ENCODE data around the gene ADORA1. TPM values are rescaled to one million over a fixed set of nuclear protein-coding genes. Genes with fewer than 3 reads are reported as not detected.

ADORA1 gene
- total RNA-seq, 1 donor from 2014 or later, result 7.0 TPM

DNA sequence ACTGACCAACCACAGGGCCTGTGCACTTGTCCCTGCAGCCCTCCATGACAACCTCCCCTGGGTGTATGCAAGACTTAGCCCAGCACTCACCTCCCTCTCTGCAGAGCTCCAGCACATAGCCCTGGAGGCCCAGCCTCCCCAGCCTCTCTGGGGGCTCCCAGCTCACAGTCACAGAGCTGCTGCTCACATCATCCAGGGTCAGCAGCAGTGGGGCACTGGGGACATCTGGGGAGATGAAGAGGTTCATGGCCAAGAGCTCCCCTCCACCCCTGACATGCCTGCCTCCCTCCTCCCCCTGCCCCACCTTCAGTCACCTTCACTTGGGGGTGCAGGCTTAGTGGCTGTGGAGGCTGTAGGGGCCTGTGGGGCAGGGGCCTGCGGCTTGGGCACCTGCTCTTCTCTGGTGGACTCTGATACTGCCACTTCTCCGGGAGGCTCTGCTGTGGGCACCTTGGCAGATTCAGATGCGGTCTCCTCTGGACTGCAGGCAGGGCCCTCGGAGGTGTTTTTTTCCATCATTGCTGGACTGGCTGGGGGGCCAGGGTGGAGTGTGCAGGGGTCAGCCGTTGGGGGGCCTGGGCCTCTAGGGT lies 47.8 kb downstream of the ADORA1 start, which contains the start of gene MYBPH:
TSS of gene MYBPH (minus strand) at position 590 of the 590 bp plus-strand sequence. CDS start at position 519, 71 bp downstream.
- H3K36me3 ChIP-seq (ENCODE audit: control insufficient read depth, insufficient read depth, low read length), result no peaks in the 10 kb centered on the region
- H3K4me3 ChIP-seq (ENCODE audit: low read depth, low read length), result no peak within 1 kb of the TSS
- no peak for DNase-seq (ENCODE audit: low read depth)
- no peaks in the 10 kb centered on the region for H3K27me3 ChIP-seq (ENCODE audit: control insufficient read depth, insufficient read depth, low read length)
- TF ChIP-seq, protein P1, sequence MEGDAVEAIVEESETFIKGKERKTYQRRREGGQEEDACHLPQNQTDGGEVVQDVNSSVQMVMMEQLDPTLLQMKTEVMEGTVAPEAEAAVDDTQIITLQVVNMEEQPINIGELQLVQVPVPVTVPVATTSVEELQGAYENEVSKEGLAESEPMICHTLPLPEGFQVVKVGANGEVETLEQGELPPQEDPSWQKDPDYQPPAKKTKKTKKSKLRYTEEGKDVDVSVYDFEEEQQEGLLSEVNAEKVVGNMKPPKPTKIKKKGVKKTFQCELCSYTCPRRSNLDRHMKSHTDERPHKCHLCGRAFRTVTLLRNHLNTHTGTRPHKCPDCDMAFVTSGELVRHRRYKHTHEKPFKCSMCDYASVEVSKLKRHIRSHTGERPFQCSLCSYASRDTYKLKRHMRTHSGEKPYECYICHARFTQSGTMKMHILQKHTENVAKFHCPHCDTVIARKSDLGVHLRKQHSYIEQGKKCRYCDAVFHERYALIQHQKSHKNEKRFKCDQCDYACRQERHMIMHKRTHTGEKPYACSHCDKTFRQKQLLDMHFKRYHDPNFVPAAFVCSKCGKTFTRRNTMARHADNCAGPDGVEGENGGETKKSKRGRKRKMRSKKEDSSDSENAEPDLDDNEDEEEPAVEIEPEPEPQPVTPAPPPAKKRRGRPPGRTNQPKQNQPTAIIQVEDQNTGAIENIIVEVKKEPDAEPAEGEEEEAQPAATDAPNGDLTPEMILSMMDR (IDR thresholded peaks at IDR 0.05; ENCODE audit: insufficient read depth, low read length, poor library complexity, severe bottlenecking), result no peak

DNA sequence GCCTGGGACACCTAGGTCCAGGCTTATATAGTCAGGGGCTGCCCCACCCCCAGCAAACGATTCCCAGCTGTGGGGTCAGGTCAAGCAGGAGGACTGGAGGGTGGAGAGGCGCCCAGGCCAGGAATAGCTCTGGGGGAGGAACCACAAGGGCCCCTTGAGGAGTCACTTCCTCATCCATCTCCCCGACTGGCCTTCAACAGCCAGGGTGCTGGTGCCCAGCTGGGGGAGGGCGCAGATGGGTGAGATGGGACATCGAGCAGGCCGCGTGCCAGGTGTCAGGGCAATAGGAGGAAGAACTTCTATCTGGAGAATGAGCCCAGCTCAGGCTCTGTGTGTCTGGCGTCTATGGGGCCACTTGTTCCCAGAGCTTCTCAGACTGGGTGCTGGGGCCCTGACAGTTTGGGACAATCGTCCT lies 48.3 kb downstream of the ADORA1 start:
- Histone ChIP-seq H3K27me3 (ENCODE audit: control insufficient read depth, insufficient read depth, low read length) (no peaks in the 10 kb centered on the region), H3K4me3 (ENCODE audit: low read depth, low read length) (no peak overlapping the region), H3K36me3 (ENCODE audit: control insufficient read depth, insufficient read depth, low read length) (no peaks in the 10 kb centered on the region)
- TF ChIP-seq, protein P1 (IDR thresholded peaks at IDR 0.05; ENCODE audit: insufficient read depth, low read length, poor library complexity, severe bottlenecking), result no peak
- DNase-seq (ENCODE audit: low read depth), result no peak

DNA sequence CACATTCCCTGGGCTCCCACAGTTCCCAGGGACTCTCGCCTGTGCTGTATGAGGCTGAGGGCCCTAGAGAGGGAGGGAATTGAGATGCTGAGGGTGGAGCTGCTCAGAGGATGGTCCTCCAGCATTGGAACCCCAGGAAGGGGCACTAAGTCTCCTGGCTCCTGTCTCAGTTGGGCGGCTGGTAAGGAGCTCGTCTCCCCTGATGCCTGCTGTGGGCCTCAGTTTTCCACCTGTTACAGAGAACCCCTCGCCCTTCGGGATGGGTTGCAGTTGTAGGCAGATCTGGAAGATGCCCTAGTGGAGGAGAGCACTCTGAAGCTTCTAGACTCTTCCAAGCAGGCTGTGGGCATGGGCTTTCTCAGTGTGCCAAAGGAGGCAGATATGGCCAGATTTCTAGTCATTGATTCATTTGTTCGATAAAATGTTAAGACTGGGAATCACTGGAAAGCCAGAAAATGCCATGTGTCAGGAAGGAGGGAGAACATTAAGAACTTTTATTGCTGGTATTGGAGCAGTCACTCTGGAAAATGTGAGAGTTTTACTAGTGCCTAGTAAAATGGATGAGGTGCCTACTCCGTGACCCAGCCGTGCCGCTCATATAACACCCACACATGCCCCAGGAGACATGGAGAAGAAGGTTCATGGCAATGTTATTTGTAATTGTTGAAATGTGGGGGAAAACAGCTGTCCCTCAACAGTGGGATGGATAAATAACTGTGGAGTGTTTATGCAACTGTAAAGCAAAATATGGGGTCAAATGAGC lies 48.9 kb downstream of the ADORA1 start:
- TF ChIP-seq, protein P1 (IDR thresholded peaks at IDR 0.05; ENCODE audit: insufficient read depth, low read length, poor library complexity, severe bottlenecking), result no peak

DNA sequence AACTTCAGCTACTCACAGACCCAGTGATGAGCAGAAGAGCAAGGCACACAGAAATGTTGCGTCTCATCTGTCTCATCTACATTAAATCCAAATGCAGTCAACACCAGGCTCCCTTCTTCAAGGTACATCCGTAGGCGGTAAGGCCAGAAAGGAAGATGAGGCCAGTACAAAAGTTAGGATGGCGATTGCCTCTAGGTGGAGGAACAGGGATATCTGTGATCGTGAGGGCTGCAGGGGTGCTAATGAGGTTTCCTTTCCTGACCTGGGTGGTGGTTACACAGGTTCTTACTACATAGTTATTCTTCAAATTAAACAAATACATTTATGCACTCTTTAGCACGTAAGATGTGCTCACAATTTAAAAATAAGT lies 49.5 kb downstream of the ADORA1 start:
- H3K27me3 ChIP-seq (ENCODE audit: control insufficient read depth, insufficient read depth, low read length), result no peaks in the 10 kb centered on the region
- TF ChIP-seq, protein P1 (IDR thresholded peaks at IDR 0.05; ENCODE audit: insufficient read depth, low read length, poor library complexity, severe bottlenecking), result no peak
- no peak overlapping the region for H3K4me3 ChIP-seq (ENCODE audit: low read depth, low read length)
- no peak for DNase-seq (ENCODE audit: low read depth)
- H3K36me3 ChIP-seq (ENCODE audit: control insufficient read depth, insufficient read depth, low read length), result no peaks in the 10 kb centered on the region

More for the DNA sequence above, 48.9 kb downstream of the ADORA1 start:
- DNase-seq (ENCODE audit: low read depth), result no peak
- Histone ChIP-seq H3K4me3 (ENCODE audit: low read depth, low read length) (no peak overlapping the region), H3K27me3 (ENCODE audit: control insufficient read depth, insufficient read depth, low read length) (no peaks in the 10 kb centered on the region), H3K36me3 (ENCODE audit: control insufficient read depth, insufficient read depth, low read length) (no peaks in the 10 kb centered on the region)

DNA sequence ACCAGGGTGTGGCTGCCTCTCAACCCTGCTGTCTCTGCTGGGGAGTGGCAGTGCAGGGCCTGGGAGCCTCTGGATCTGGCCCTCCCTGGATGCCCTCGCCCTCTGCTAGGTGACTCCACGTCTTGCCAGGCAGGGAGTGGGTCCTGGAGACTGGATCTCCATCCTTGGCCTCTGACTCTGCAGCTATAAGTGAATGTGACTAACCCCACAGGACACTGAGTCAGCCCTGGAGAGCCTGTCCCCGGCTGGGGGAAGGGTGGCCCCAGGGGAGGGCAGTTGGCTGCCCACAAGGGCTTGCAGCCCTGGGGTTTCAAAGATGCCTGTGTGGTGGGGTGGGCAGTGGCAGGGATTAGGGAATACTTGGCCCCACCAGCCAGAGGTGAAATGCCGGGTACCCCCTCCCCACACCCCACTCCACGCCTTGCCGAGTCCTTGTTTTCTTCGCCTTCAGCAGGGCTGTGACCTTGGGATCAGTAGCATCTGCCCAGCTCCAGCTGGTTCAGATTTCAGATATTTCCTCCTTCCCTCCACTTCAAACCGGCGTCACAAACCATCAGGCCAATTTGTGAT lies 50.0 kb downstream of the ADORA1 start:
- no peak for DNase-seq (ENCODE audit: low read depth)
- H3K27me3 ChIP-seq (ENCODE audit: control insufficient read depth, insufficient read depth, low read length), result no peaks in the 10 kb centered on the region
- H3K36me3 ChIP-seq (ENCODE audit: control insufficient read depth, insufficient read depth, low read length), result no peaks in the 10 kb centered on the region
- TF ChIP-seq, protein P1 (IDR thresholded peaks at IDR 0.05; ENCODE audit: insufficient read depth, low read length, poor library complexity, severe bottlenecking), result no peak
- H3K4me3 ChIP-seq (ENCODE audit: low read depth, low read length), result no peak overlapping the region

All from kidney epithelial cell (primary cell).